ENCODE measurements around the gene MPRIP. TPM values are rescaled to one million over a fixed set of nuclear protein-coding genes. Genes with fewer than 3 reads are reported as not detected.

The MPRIP gene
- total RNA-seq, 1 donor from 2014 or later = 350 TPM

DNA sequence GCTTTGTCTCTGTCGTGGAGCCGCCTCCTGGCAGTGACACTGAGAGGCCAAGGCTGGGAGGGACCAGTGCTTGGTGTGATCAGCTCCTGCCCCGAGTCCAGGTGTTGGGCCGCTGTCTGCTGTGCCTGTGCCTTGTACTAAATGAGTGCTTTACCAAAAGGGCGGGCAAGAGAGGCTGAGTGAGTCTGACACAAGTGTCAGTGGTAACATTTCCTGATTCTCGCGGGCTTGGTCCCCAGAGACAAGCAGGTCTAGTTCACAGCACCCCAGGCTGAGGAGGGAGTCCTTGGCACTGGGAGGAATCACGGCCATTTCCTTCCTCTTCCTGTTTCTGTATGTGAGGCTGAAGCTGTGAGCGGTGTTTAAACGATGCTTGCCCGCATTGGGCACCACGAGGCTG lies 133.7 kb downstream of the MPRIP start:
- Histone ChIP-seq H3K36me3 (peaks cover 100% of the 10 kb centered on the region), H3K27me3 (ENCODE audit: low read depth) (no peaks in the 10 kb centered on the region), H3K4me1 (peaks cover 43% of the 10 kb centered on the region), H3K9me3 (replicated peaks) (no peaks in the 10 kb centered on the region), H3K4me3 (no peak overlapping the region), H3K27ac (replicated peaks) (no peak overlapping the region)
- intact Hi-C loops (cut with micrococcal nuclease) = no loop called here
- TF ChIP-seq, protein P1, sequence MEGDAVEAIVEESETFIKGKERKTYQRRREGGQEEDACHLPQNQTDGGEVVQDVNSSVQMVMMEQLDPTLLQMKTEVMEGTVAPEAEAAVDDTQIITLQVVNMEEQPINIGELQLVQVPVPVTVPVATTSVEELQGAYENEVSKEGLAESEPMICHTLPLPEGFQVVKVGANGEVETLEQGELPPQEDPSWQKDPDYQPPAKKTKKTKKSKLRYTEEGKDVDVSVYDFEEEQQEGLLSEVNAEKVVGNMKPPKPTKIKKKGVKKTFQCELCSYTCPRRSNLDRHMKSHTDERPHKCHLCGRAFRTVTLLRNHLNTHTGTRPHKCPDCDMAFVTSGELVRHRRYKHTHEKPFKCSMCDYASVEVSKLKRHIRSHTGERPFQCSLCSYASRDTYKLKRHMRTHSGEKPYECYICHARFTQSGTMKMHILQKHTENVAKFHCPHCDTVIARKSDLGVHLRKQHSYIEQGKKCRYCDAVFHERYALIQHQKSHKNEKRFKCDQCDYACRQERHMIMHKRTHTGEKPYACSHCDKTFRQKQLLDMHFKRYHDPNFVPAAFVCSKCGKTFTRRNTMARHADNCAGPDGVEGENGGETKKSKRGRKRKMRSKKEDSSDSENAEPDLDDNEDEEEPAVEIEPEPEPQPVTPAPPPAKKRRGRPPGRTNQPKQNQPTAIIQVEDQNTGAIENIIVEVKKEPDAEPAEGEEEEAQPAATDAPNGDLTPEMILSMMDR (IDR thresholded peaks at IDR 0.05; ENCODE audit: borderline replicate concordance) = no peak
- DNase-seq = no peak

DNA sequence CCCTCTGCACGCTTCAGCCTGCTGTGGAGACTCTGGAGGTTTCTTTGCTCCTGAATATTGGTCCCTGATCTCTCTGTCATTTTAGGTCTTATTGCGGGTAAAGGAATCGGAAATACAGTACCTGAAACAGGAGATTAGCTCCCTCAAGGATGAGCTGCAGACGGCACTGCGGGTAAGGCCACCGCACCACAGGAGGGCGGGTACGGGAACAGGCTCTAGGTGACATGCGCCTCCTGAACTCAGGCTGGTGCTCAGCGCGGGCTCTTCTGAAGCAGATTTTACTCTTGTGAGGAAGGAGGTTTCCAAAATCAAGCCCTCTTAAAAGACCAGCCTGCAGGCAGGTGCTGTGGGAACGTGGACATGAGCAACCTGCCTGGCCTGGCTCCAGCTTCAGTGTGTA lies 134.1 kb downstream of the MPRIP start:
- Histone ChIP-seq H3K4me1 (peaks cover 43% of the 10 kb centered on the region), H3K27ac (replicated peaks) (no peak overlapping the region), H3K4me3 (no peak overlapping the region), H3K9me3 (replicated peaks) (no peaks in the 10 kb centered on the region), H3K36me3 (peaks cover 100% of the 10 kb centered on the region), H3K27me3 (ENCODE audit: low read depth) (no peaks in the 10 kb centered on the region)
- TF ChIP-seq, protein P1 (IDR thresholded peaks at IDR 0.05; ENCODE audit: borderline replicate concordance) = no peak
- intact Hi-C loops (cut with micrococcal nuclease) = no loop called here
- no peak for DNase-seq

DNA sequence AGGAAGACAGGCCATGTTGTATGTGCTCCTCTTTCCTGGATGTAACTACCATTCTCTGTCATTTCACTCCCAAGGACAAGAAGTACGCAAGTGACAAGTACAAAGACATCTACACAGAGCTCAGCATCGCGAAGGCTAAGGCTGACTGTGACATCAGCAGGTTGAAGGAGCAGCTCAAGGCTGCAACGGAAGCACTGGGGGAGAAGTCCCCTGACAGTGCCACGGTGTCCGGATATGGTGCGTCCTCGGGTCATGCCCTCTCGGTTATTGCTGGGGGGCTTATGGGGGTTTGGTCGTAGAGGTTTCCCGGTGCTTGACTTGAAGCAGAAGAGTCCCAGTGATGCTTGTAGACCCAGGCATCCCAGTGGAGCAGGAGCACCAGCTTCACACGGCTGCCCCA lies 134.9 kb downstream of the MPRIP start:
- Histone ChIP-seq H3K27me3 (ENCODE audit: low read depth) (no peaks in the 10 kb centered on the region), H3K36me3 (peaks cover 100% of the 10 kb centered on the region), H3K9me3 (replicated peaks) (no peaks in the 10 kb centered on the region), H3K27ac (replicated peaks) (no peak overlapping the region), H3K4me3 (no peak overlapping the region), H3K4me1 (peaks cover 43% of the 10 kb centered on the region)
- no peak for DNase-seq
- TF ChIP-seq, protein P1 (IDR thresholded peaks at IDR 0.05; ENCODE audit: borderline replicate concordance) = no peak
- intact Hi-C loops (cut with micrococcal nuclease) = no loop called here

DNA sequence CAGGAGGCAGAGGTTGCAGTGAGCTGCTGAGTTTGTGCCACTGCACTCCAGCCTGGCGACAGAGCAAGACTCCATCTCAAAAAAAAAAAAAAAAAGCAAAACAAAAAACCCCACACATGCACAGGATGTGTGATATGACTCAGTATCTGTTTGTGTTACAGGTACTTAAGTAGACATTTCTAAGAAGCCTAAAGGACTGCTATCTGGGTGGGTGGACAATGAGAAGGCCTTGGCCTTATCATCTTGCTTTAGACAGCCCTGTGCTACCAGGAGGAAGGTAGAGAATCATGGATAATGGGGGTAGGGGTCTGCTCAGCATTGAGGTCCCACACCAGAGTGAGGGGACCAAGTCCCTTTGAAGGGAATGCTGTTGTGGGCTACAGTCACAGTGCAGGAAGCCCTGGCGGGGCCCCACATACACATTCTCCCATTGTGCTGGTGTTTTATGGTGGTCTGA lies 137.1 kb downstream of the MPRIP start:
- Histone ChIP-seq H3K9me3 (replicated peaks) (no peaks in the 10 kb centered on the region), H3K36me3 (peaks cover 91% of the 10 kb centered on the region), H3K4me3 (no peak overlapping the region), H3K27ac (replicated peaks) (peak overlapping the region; percentile 71), H3K27me3 (ENCODE audit: low read depth) (no peaks in the 10 kb centered on the region), H3K4me1 (peaks cover 53% of the 10 kb centered on the region)
- TF ChIP-seq, protein P1 (IDR thresholded peaks at IDR 0.05; ENCODE audit: borderline replicate concordance) = no peak
- intact Hi-C loops (cut with micrococcal nuclease) = no loop called here
- DNase-seq = no peak

DNA sequence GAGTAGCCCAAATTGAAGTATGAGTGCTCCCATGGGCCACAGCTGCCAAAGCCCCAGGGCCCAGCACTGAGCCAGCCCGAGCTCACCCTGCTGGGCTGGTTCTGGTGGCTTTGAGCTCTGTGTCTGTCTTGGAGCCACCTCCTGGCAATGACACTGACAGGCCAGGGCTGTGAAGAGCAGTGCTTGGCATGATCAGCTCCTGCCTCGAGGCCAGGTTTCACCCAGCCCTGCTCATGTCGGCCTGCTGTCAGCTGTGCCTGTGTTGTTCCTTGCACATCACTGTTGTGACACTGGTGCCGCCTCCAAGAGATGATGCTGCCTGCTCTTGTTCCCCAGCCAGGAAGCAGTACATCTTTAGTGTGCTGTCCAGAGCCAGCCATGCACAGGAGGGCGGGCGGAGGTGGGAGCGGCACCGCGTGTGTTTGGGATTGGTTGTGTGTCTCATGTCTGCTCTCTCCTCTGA lies 137.9 kb downstream of the MPRIP start:
- Histone ChIP-seq H3K36me3 (peaks cover 86% of the 10 kb centered on the region), H3K27ac (replicated peaks) (peak overlapping the region; percentile 71), H3K9me3 (replicated peaks) (no peaks in the 10 kb centered on the region), H3K27me3 (ENCODE audit: low read depth) (no peaks in the 10 kb centered on the region), H3K4me1 (peaks cover 61% of the 10 kb centered on the region), H3K4me3 (no peak overlapping the region)
- intact Hi-C loops (cut with micrococcal nuclease) = no loop called here
- TF ChIP-seq, protein P1 (IDR thresholded peaks at IDR 0.05; ENCODE audit: borderline replicate concordance) = no peak
- peak; percentile 52 for DNase-seq
